Measurements from ENCODE around the gene AKIRIN1.

GRCh38 chr1:39047374-39048229 is 56.5 kb downstream of the AKIRIN1 start:
- TF ChIP-seq CTCF (conservative IDR thresholded peaks at IDR 0.05 in 1 of 2, IDR thresholded peaks at IDR 0.05 in 1 of 2; ENCODE audit: extremely low read depth in 1 of 2, insufficient read depth in 1 of 2, low read depth in 1 of 2, low read length in 2 of 2) (no peak), EZH2 (IDR thresholded peaks at IDR 0.05; ENCODE audit: borderline replicate concordance, low read length) (no peak)
